H1 (cell line): Measurements from ENCODE around the gene STAU1.

Experiments
- ASH2L ChIP-seq: fragments of 200-600, 300-600 bp; sonication (generic); IDR thresholded peaks from one replicate; pipeline ENCODE4 v1.7.1; 2017; ENCODE audit warnings: low read length
- CTCF ChIP-seq, 3 experiments: IDR thresholded peaks; 1 replicate in 2 of 3; 2 replicates in 1 of 3; pipeline versions ENCODE4 v1.5.1 to v1.6.1; 2011; ENCODE audit warnings: low read length in 3 of 3, mild to moderate bottlenecking in 3 of 3, inconsistent platforms in 2 of 3, low read depth in 1 of 3, moderate library complexity in 1 of 3; ENCODE audit not compliant: insufficient read depth in 1 of 3; ENCODE audit errors: control extremely low read depth in 1 of 3
- EZH2 ChIP-seq: fragments of 200-600 bp; sonication (generic); IDR thresholded peaks from 2 replicates; pipeline ENCODE4 v1.7.1; 2012; ENCODE audit warnings: low read depth, mild to moderate bottlenecking, moderate library complexity, low read length, inconsistent platforms; ENCODE audit not compliant: severe bottlenecking
- FOSL1 ChIP-seq: IDR thresholded peaks from 2 replicates; pipeline ENCODE4 v1.6.1; 2011; ENCODE audit warnings: mild to moderate bottlenecking, low read depth, low read length, moderate library complexity; ENCODE audit not compliant: insufficient read depth
- JUND ChIP-seq: IDR thresholded peaks from 2 replicates; pipeline ENCODE4 v1.6.1; 2011; ENCODE audit warnings: mild to moderate bottlenecking, improper control_type of control experiment, low read length
- KDM5A ChIP-seq: fragments of 200-600 bp; IDR thresholded peaks from 2 replicates; pipeline ENCODE4 v1.7.1; 2012; ENCODE audit warnings: mild to moderate bottlenecking, low read length, inconsistent platforms, mixed read lengths
- MAFK ChIP-seq: IDR thresholded peaks from 2 replicates; pipeline ENCODE4 v1.6.1; 2012; ENCODE audit warnings: low read depth, mild to moderate bottlenecking, improper control_type of control experiment, low read length
- POLR2AphosphoS5 ChIP-seq: IDR thresholded peaks from 2 replicates; pipeline ENCODE4 v1.6.1; 2011; ENCODE audit warnings: low read depth, low read length
- SIN3A ChIP-seq, 2 experiments: IDR thresholded peaks in 1 of 2; conservative IDR thresholded peaks in 1 of 2; 2 replicates each; pipeline ENCODE4 v1.6.1; 2011 to 2012; ENCODE audit warnings: low read length in 2 of 2, improper control_type of control experiment in 1 of 2, low read depth in 1 of 2, mild to moderate bottlenecking in 1 of 2
- SUZ12 ChIP-seq: fragments of 200-600 bp; sonication (generic); IDR thresholded peaks from 2 replicates; pipeline ENCODE4 v1.6.1; 2012; ENCODE audit warnings: mild to moderate bottlenecking, inconsistent platforms, low read length, moderate library complexity, mixed read lengths
- TBP ChIP-seq: IDR thresholded peaks from 2 replicates; pipeline ENCODE4 v1.6.1; 2011; ENCODE audit warnings: low read depth, low read length, improper control_type of control experiment

- no peak for TF ChIP-seq FOSL1
- no peak for TF ChIP-seq TBP
- no peak for TF ChIP-seq SIN3A (conservative IDR thresholded peaks at IDR 0.05 in 1 of 2, IDR thresholded peaks at IDR 0.05 in 1 of 2; ENCODE audit: low read depth in 1 of 2, low read length in 2 of 2)
- no peak for TF ChIP-seq POLR2AphosphoS5
- TF ChIP-seq EZH2 = no peak
- TF ChIP-seq SUZ12 = no peak
- TF ChIP-seq JUND = no peak
- TF ChIP-seq CTCF (IDR thresholded peaks at IDR 0.05; ENCODE audit: control extremely low read depth in 1 of 3, insufficient read depth in 1 of 3, low read depth in 1 of 3, low read length in 3 of 3) = no peak
- TF ChIP-seq MAFK = no peak
- TF ChIP-seq KDM5A = no peak
- no peak for TF ChIP-seq ASH2L
Observed at GRCh38 chr20:49210101-49210756, 22.1 kb upstream of the STAU1 start.
